HG02943 (cell line): ENCODE measurements around the gene THADA.
"Not testable (repeated sequence)": the region's sequence is repeated elsewhere in the genome, so short reads cannot be mapped to it uniquely, and the experiment has no call there.

Source experiments
- ATAC-seq: cut with Tn5 transposase; IDR thresholded peaks from one replicate; pipeline ENCODE4 v1.9.1; 2021; ENCODE audit warnings: mild to moderate bottlenecking, low read depth, moderate library complexity; ENCODE audit not compliant: unreplicated experiment

The THADA gene, protein sequence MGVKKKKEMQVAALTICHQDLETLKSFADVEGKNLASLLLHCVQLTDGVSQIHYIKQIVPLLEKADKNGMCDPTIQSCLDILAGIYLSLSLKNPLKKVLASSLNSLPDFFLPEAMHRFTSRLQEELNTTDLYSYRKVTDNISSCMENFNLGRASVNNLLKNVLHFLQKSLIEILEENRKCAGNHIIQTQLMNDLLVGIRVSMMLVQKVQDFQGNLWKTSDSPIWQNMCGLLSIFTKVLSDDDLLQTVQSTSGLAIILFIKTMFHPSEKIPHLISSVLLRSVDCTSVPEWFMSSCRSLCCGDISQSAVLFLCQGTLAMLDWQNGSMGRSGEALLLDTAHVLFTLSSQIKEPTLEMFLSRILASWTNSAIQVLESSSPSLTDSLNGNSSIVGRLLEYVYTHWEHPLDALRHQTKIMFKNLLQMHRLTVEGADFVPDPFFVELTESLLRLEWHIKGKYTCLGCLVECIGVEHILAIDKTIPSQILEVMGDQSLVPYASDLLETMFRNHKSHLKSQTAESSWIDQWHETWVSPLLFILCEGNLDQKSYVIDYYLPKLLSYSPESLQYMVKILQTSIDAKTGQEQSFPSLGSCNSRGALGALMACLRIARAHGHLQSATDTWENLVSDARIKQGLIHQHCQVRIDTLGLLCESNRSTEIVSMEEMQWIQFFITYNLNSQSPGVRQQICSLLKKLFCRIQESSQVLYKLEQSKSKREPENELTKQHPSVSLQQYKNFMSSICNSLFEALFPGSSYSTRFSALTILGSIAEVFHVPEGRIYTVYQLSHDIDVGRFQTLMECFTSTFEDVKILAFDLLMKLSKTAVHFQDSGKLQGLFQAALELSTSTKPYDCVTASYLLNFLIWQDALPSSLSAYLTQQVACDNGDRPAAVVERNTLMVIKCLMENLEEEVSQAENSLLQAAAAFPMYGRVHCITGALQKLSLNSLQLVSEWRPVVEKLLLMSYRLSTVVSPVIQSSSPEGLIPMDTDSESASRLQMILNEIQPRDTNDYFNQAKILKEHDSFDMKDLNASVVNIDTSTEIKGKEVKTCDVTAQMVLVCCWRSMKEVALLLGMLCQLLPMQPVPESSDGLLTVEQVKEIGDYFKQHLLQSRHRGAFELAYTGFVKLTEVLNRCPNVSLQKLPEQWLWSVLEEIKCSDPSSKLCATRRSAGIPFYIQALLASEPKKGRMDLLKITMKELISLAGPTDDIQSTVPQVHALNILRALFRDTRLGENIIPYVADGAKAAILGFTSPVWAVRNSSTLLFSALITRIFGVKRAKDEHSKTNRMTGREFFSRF (N-terminal part only)

DNA sequence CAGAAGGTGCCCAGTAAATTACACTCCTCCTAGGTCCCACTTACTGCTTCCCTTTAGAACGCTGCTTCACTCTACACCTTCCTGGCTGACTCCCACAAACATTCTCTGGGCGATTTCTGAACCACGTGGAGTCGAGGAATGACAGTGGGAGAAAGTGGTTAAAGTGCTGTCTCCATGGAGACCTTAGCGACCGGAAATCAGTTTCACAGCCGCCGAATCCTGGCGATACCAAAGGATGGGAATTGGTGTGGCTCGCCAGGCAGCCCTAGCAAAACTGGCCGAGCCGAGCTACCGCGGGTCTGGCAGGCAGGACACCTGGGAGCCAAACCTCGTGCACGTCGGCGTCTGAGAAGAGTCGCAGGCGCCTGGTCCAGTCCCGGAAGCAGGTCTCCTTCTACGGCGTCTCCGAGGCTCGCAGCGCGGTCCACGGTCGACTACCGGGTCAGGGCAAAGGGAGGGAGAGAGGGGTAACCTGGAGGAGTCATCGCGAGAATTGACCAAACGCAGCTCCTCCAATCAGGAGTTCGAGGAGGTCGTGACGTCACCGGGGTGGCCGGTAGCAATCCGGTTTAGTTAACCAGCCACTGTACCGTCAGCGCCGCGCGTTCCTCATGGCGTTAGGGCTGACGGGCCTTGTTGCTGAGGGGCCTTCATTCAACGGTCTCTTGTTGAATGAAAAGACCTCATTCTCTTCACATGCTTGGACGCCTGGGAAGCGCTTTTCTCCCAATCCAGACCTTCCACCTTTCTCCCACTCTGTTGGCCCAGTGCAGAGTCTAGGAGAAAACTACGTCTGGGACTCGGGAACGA is at the start of gene THADA:
Gene THADA (minus strand): TSS at position 436 of the 810 bp plus-strand sequence. CDS start 3,646 bp downstream, outside the sequence.
- peak; percentile 99 for ATAC-seq

DNA sequence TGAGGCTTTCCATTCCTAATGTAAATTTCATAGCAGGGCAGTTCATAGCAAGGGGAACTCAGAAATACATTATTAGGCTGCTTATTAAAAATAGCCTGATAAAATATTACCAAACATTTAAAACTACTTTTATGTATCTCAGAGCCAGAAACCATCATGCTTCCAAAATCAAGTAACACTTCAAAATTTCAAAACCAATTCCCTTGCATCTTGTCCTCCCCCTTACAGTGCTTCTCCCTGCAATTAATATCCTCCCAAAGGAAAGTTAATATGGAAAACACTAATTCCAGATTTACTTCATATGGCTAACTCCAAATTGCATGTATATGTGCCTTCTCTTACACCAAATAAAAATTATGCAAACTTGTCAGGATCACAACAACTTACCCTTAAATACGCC is 47.8 kb upstream of the THADA start:
- no peak for ATAC-seq

DNA sequence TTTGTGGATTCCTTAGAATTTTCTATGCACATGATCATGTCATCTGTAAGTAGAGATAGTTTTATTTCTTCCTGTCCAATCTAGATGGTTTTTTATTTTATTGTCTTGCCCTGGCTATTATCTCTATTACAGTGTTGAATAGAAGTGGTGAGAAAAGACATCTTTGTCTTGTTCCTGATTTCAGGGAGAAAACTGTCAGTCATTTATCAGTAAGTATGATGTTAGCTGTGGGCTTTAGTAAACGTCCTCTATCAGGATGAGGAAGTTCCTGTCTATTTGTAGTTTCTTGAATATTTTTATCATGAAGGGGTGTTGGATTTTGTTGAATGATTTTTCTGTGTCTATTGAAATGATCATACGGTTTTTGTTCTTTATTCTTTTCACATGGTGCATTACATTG is 46.5 kb upstream of the THADA start:
- no peak for ATAC-seq

DNA sequence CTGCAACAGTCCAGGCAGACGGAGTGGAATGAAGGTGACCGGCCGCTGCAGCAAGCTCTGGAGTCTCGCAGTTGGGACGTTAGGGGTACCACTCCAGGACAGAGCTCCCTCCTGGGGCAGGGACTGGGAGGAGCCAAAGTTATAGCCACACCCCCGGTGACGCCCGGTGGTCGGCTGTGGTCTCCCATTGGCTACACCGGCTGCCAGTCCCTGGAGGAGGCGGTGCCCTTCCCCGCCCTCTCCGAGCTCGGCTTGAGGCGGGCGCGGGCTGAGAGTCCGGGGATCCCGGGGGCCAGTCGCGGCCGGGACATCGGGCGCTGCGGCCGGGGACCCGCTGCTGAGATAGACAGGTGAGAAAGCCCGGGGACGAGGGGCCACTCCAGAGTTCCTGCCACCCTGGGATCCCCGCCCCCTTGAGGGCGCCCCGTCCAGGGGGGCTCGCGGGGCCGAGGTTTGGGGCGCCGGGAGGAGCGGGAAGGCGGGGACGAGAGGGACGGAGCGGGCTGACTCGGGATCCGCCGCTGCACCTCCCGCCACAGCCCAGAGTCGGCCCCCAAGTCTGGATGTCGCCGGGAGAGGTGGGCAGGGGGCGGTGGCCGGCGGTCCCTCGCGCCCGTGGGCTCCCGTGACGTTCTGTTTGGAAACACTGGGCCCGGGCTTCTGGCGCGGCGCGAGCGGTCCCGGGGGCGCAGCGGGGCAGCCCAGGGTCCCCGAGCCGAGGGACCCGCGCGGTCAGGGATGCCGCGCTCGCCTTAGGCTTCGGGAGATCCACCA is 41.4 kb upstream of the THADA start, which contains the start of gene PLEKHH2:
Gene PLEKHH2 (plus strand): TSS at position 231 of the 774 bp plus-strand sequence. CDS start 7,414 bp downstream, outside the sequence.
- peak; percentile 91 for ATAC-seq

DNA sequence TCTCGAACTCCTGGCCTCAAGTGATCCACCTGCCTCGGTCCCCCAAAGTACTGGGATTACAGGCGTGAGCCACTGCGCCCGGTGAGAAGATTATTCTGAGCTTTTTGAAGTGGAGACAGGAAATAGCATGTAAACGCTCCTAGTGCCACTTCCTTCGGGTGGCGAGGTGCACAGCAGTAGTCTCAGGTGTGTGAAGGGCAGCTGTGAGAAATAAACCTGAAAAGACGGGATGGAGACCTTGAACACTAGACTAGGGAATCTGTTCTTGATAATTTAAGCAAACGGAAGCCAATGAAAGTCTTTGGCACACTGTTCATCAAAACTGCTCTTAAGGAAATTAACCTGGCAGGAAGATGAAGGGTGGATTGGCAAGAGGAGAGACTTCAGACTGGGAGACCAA is 40.8 kb upstream of the THADA start:
- ATAC-seq: no peak

DNA sequence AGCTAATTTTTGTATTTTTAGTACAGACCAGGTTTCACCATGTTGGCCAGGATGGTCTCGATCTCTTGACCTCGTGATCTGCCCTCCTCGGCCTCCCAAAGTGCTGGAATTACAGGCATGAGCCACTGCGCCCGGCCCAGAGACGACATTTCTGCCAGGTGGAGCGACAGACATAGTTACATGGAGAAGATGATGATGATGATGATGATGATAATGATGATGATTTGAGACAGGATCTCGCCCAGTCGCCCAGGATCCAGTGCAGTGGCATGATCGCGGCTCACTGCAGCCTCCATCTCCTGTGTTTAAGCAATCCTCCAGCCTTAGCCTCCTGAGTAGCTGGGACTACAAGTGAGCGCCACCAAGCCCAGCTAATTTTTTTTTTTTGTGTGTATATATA is 40.3 kb upstream of the THADA start:
- not testable (repeated sequence) for ATAC-seq

DNA sequence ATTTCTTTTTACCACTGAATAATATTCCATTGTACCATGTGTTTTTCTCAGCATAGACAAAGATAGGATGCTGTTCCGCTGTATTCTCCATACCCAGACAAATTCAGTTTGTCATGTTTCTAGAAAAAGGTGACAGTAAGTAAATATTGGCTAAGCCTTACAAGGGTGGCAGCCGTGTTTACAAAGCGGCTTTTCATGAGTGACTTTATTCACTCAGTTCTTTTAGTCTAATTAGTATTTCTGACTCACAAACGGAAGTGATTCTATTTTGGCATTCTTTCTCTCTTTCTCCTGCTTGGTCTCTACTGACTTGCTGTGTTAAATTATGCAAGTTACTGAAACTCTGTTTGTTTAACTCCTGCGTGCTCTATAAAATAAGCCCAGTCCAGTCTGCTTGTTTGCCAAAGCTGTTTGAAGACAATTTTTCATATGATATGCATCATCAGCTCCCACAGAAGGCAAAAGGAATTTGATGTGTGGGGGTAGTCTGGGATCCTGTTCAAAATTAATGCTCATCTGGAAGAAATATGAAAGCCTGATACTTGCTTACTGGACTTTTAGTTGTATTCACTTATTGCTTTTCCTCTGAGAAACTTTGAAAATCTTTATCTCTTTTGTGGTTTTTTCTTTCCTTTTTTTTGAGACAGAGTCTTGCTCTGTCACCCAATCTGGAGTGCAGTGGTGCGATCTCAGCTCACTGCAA is 38.9 kb upstream of the THADA start:
- ATAC-seq: no peak

DNA sequence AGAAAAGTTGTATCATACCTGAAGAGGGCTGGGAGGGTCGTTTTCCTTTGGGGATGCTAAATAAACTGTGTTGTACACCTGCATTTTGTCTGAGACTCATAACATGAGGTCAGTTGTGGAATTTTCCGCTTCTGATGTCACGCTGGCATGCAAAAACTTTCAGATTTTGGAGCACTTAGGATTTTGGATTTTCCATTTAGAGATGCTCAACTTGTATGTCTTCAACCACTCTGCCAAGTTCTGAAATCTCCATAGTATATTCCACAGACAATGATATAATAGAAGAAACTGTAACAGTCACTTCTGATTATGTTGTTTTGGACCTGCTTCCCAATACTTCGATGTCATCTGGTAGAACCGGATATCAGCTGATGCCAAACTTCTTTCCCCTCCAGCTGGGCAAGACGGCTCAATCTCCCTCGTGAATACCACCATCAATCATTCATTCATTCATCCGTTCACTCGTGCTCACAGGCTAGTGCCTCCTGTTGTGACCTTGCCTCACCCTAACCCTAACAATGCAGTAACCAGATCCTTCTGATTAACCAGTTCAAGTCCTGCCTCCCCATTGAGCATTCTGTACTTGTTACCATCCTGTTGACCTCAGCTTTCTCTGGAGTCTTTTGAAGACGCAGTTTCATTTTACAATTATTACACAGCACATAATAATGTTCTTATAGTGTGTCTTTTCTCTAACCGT is 35.9 kb upstream of the THADA start:
- no peak for ATAC-seq

DNA sequence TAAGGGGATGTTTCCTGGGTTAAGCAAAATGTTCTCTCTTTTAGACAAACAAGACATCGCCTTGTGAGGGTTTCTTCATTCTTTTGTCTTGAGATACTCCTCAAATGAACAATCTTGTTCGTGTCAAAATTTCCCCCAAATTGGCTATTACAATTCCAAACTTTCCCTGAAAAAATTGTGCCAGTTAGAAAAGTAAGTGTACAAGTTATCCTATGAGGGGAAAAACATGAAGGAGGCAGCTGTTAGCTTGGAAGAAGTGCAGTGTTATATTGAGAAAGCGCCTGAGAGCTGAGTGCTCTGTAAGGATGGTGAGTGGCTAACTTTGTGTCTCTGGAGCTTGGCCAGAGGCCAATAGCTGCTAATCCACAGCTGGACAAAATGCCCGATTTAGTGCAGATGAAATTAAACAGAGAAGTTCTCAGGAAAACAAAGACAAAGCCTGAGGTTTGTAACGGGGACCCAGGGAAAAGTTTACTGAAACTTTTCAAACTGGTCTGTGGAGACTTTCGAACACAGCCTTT is 27.2 kb upstream of the THADA start:
- no peak for ATAC-seq

DNA sequence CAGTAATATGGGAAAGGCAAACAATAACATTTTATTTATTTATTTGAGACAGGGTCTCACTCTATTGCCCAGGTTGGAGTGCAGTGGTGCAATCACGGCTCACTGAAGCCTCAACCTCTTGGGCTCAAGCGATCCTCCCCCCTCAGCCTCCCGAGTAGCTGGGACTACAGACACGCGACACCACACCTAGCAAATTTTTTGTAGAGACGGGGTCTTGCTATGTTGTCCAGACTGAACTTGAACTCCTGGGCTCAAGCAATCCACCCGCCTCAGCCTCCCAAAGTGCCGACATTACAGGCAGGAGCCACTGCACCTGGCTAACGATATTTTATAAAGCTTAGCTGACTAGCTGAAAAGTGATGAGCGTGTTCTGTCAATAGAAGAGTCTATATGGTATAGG is 23.7 kb upstream of the THADA start:
- no peak for ATAC-seq

DNA sequence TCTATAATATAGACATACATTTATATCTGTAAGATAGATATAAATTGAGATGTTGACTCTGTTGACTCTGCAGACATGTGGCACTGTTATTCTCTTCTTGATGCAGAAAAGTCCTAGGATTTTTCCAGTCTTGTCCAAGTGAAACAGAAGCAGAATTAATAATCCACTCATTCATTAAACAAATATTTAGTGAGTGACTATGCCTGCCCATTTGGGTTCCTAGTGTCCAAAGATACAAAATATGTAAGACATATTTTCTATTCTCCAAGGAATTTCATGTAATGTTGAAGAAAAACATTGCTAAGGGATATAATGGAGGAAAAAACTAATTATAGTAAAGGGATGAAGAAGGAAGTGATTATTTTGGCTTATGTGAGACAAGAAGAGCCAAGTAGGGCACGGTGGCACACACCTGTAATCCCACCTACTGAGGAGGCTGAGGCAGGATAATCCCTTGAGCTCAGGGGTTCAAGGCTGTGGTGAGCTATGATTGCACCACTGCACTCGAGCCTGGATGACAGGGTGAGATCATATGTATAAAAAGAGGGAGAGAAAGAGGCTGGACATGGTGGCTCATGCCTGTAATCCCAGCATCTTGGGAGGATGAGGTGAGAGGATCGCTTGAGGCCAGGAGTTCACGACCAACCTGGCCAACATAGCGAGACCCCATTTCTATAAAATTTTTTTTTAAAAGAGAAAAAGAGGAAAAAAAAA is 21.3 kb upstream of the THADA start:
- no peak for ATAC-seq

DNA sequence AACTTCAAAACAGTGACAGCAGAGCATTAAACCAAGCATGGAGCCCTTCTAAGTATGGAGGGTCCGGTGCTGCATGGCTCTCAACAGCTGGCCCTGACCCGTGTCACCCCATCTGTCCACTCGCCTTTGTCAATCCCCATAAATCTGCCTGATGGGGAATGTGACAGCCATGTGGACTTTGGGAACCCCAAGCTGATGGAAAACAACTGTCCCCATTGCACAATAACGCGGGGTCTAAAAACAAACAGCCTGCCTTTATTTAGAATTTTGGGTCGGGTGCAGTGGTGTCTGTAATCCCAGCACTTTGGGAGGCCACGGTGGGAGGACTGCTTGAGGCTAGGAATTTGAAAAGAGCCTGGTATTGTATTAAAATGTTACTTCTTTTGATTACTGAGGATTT is 17.1 kb upstream of the THADA start:
- no peak for ATAC-seq

DNA sequence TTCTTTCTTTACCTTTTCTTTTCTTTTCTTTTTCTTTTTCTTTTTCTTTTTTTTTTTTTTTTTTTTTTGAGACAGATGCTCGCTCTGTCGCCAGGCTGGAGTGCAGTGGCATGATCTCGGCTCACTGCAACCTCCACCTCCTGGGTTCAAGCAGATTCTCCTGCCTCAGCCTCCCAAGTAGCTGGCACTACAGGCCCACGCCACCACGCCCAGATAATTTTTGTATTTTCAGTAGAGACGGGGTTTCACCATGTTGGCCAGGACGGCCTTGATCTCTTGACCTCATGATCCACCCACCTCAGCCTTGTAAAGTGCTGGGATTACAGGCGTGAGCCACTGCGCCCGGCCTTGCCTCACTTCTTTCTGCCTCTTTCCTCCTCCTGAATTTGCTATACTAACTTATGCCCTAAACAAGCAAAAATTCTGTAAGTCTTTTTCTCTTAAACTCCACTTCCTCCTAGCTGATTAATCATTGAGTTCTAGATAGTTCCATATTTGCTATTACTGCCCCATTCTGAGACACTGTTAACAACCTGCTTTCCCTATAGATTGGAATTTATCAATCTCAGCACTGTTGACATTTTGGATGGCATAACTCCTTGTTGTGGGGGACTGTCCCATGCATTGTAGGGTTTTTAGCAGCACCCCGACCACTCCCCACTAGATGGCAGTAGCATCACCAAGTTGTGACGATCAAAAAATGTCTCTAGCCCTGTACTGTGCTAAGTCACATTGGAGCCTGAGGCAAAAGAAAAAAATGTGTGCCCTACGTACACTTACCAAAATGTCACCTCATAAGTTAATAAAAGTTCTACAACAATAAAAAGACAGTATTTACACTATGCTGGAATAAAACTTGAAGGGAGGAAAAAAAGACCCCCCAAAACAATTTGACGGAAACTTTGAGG is 16.4 kb upstream of the THADA start:
- ATAC-seq: peak; percentile 70

DNA sequence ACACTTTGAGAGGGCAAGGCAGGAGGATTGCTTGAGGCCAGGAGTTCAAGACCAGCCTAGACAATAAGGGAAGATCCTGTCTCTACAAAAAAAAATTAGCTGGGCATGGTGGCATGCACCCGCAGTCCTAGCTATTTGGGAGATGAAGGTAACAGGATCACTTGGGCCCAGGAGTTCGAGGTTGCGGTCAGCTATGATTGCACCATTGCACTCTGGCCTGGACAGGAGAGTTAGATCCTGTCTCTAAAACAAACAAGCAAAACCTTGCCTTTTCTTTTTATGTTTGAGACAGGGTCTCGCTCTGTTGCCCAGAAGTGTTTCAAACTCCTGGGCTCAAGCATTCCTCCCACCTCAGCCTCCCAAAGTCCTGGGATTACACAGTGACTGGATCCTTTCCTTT is 14.5 kb upstream of the THADA start:
- no peak for ATAC-seq

DNA sequence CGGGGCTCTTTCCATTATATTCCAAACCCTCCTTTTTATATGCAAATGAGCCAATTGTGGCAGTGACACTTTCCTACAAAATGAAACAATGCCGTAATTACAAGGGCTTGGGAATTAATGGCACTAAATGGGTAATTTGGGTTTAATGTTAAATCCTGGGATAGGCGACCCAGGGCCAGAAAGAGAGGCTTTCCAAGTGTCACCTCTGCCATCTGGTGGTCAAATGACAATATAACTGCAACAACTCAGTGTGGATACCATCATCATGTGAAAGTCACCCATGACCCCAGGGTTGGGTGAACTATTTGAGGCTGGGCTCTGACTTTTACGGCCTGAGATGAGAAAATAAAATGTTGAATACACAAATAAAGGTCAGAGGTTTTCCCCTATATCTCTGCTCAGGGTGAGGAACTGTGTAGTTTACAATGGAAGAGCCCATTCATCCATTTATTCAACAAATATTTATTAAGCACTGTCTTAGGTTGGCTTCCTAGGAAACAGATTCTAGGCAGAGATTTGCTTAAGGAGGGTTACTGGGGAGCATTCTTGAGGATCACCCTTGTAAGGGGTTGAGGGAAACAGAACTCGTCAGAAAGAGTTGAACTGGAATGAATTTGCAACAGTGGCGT is 13.6 kb upstream of the THADA start:
- no peak for ATAC-seq
